HG03442 (cell line): Measurements from ENCODE around the gene TRIM24.
"Not testable (repeated sequence)": the region's sequence is repeated elsewhere in the genome, so short reads cannot be mapped to it uniquely, and the experiment has no call there.

Experiments used
- ATAC-seq: cut with Tn5 transposase; IDR thresholded peaks from one replicate; pipeline ENCODE4 v1.9.1; 2021; ENCODE audit warnings: mild to moderate bottlenecking, moderate library complexity; ENCODE audit not compliant: unreplicated experiment

Gene TRIM24

DNA sequence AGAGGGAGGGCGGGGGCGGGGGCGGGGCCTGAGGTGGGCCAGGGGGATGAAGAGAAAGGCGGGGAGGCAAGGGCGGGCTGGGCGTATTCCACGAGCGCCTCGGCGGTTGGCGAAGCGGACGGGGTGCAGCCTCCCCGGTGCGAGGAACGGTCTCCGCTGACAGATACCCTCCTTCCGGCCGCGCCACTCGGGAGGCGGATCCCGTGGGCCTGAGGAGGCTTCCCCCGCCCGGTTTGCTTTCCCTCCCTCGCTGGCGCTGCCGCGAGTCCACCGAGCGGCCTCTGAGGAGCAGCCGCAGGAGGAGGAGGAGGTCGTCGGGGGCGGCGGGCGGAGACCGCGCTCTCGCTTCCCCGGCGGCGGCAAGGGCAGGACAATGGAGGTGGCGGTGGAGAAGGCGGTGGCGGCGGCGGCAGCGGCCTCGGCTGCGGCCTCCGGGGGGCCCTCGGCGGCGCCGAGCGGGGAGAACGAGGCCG, at the start of gene TRIM24:
TSS of gene TRIM24 (plus strand) at position 84 of the 473 bp plus-strand sequence. CDS start at position 374, 290 bp downstream.
- ATAC-seq: peak; percentile 69

- not testable (repeated sequence) for ATAC-seq
These were observed 48.0 kb upstream of the TRIM24 start for GRCh38 chr7:138412077-138412476.

DNA sequence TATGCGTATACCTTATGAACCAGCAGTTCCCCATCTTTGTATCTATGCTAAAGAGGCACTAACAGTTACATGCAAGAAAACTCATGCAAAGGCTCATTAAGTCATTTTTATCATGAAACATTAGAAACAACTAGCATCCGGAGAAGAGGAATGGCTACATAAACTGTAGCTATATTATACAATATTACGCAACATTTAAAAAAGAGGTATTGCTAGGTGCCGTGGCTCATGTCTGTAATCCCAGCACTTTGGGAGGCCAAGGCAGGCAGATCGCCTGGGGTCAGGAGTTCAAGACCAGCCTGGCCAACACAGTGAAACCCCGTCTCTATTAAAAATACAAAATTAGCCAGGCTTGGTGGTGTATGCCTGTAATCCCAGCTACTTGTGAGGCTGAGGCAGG, 47.1 kb upstream of the TRIM24 start:
- ATAC-seq: not testable (repeated sequence)

DNA sequence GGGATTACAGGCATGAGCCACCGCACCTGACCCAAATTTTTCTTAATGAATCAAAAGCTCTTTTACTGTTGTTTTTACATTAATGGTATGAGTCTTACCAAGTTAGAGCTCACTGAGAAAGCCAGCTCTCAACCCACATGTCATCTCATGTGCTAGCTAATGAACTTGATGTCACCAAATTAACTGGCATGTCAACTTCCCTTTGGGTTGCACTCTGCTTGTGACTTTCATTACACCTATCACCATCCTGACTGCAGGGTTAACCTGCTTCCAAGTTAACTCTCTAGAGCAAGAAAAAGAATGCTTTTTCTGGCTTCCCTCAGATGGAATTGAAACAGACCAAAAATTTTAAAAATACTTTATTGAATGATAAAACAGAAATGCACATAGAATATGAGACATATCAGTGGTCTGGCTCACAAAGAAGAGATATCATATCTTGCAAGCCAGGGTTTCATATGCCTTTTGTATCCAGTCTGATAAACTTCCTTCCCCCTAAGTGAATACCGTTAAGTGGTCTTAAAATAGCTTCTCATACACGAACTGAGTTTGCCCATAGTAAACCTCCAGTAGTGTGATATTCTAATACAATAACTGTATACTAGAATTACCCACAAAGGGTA, 42.9 kb upstream of the TRIM24 start:
- no peak for ATAC-seq

- ATAC-seq: no peak
These were observed 42.3 kb upstream of the TRIM24 start for GRCh38 chr7:138417764-138418163.

GRCh38 chr7:138418403-138418802, 41.7 kb upstream of the TRIM24 start:
- not testable (repeated sequence) for ATAC-seq

GRCh38 chr7:138425026-138425425, 35.0 kb upstream of the TRIM24 start:
- no peak for ATAC-seq

DNA sequence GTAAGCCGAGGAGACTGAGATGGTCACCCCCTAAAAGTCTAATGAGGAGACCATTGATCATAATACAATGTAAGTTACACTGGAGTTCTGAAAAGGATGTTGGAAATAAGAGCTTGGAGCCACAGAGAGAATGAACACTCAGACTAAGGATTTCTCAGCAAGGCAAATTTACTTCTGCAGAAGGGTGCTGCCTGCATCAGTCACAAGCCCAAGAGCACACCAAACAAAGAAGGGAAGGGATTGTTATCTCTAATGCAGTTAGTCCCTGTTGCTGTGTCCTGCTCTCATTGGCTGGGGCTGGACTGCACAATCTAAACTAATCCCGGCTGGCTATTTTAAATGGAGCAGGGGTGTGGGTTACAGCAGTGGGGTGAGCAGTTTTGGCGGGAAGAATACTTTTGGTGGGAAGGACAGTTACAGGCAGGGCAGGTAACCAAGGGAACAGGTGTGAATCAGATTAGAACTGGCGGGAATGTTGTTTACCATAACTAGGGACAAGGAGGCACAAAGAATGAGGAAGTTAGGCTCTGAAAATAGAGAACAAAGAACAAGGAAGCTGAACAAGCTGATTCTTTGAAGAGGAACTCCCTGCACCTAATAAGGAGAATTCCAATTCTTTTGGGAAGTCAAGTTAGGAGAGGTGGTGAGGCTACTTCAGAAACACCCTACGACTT, 30.3 kb upstream of the TRIM24 start:
- ATAC-seq: no peak

DNA sequence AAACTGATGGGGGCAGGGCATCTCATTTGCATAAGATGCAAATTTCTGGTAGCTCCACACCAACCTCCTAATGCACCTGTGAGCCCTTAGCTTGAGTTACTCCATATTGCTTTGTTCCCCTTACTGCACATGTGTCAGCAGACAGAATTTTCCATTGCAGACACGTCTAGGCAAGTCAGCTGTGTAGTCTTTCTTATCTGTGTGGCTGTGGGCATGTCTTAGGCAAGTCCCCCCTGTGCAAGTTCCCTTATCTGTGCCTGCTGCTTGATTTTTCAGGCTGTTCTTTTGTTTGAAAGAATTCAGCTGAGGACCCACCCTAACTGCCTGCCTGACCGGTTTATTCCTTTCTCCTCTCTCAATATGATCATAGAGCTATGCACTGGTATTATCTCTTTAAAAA, 28.5 kb upstream of the TRIM24 start:
- no peak for ATAC-seq

DNA sequence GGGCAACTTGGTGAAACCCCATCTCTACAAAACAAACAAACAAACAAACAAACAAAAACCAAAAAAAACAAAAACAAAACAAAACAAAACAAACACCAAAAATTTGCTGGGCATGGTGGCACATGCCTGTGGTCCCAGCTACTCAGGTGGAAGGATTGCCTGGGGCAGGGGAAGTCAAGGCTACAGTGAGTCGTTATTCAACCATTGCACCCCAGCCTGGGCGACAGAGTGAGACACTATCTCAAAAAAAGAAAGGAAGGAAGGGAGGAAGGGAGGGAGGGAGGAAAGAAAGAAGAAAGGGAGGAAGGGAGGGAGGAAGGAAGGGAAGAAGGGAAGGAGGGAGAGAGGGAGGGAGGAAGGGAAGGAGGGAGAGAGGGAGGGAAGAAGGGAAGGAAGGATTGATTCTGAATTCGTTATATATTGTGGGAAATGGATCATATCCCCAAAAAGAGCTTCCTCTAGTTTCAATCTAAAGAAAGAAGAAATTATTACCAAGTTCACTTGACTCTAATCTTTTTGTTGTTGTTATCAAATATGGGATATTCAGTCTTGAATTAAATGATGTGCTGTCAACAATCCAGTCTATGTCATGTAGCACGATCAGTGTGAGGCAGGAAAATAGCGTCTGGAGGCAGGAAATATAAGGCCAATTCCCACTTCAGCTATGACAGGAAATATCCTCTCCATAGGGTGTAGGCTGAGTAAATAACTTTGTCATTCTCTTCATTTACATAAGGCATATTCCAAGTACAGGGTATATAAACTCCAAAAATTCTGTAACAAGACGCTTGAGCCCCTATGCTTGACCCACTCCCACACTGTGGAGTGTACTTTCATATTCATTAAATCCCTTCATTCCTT, 26.2 kb upstream of the TRIM24 start:
- ATAC-seq: no peak

GRCh38 chr7:138434597-138435019, 25.5 kb upstream of the TRIM24 start:
- no peak for ATAC-seq

GRCh38 chr7:138435231-138435919, 24.7 kb upstream of the TRIM24 start:
- ATAC-seq: no peak

- ATAC-seq: no peak
These were observed 23.7 kb upstream of the TRIM24 start for GRCh38 chr7:138436388-138436787.

DNA sequence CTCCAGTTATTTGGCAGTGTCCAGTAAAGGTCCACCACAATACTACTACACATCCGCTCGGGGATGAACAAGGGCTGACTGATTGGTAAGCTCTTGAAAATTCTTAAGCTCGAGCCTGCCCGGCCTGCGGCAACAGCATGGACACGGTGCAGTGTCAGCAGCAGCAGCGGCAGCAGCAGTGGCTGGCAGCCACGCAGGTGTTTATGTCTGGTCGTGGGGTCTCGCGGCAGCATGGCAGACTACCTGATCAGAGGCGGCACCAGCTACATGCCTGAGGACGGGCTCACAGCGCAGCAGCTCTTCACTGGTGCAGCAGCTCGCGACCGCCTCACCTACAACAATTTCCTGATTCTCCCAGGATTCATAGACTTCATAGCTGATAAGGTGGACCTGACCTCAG, 19.6 kb upstream of the TRIM24 start:
- no peak for ATAC-seq

- ATAC-seq: no peak
These were observed 17.2 kb upstream of the TRIM24 start for GRCh38 chr7:138442822-138443221.

DNA sequence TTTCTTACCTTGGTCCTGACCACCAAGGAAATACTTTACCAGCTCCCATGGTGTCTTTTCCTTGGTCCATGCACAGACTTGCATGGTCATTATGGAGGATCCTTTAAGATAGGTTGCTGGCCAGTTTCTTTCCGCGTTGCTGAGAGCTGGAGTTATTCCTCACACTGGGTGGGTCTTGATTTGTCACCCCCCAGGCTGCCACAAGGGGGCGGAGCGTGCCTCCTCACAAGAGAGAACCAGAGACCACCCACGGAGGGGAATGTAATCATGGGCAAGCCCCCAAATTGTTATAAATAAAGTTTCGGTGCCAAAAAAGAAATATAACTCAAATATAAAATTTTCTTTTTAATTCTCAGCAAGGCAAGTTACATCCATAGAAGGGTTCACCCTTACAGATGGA, 10.5 kb upstream of the TRIM24 start:
- peak; percentile 41 for ATAC-seq

GRCh38 chr7:138455609-138456008, 4.5 kb upstream of the TRIM24 start:
- no peak for ATAC-seq

GRCh38 chr7:138456220-138456619, 3.8 kb upstream of the TRIM24 start:
- ATAC-seq: no peak

GRCh38 chr7:138458576-138459412, 1.3 kb upstream of the TRIM24 start:
- no peak for ATAC-seq
